GM12801 (cell line): ENCODE measurements around the gene PNMA3.
"Not testable (repeated sequence)": the region's sequence is repeated elsewhere in the genome, so short reads cannot be mapped to it uniquely, and the experiment has no call there.

Source experiments
- CTCF ChIP-seq: IDR thresholded peaks from one replicate; pipeline ENCODE4 v1.5.1; 2011; ENCODE audit warnings: control low read depth; ENCODE audit not compliant: insufficient read length; ENCODE audit errors: extremely low read depth

The PNMA3 gene

GRCh38 chrX:153065389-153065788, 9.1 kb downstream of the PNMA3 start:
- TF ChIP-seq CTCF, result no peak

GRCh38 chrX:153071909-153072583, 15.8 kb downstream of the PNMA3 start, which contains the start of gene PNMA6A:
PNMA6A (plus strand) TSS chrX:153072454; CDS start chrX:153073063, 609 bp downstream.
- not testable (repeated sequence) for TF ChIP-seq CTCF

- TF ChIP-seq CTCF, result no peak
These were observed 18.1 kb downstream of the PNMA3 start for GRCh38 chrX:153074262-153074899.

- no peak for TF ChIP-seq CTCF
These were observed 18.7 kb downstream of the PNMA3 start for GRCh38 chrX:153074935-153075334.

- TF ChIP-seq CTCF, result no peak
These were observed 19.1 kb downstream of the PNMA3 start for GRCh38 chrX:153075366-153075765.

- TF ChIP-seq CTCF, result no peak
These were observed 46.1 kb downstream of the PNMA3 start for GRCh38 chrX:153102418-153102817.
